Muscle layer of colon (tissue), 2 donors: ENCODE data around the gene APCDD1.

ENCODE experiments used
- H3K27ac ChIP-seq: one replicate; pipeline ENCODE4 v1.7.0; 2013; ENCODE audit warnings: low read depth, mild to moderate bottlenecking, low read length, moderate library complexity
- H3K27me3 ChIP-seq, 2 donors: one replicate each; pipeline ENCODE4 v1.7.0; 2013; ENCODE audit warnings: low read length in 2 of 2, mild to moderate bottlenecking in 2 of 2; ENCODE audit not compliant: insufficient read depth in 2 of 2, control insufficient read depth in 1 of 2
- H3K36me3 ChIP-seq: one replicate; pipeline ENCODE4 v1.7.0; 2013; ENCODE audit warnings: mild to moderate bottlenecking, low read length; ENCODE audit not compliant: insufficient read depth
- H3K4me1 ChIP-seq: one replicate; pipeline ENCODE4 v1.7.0; 2013; ENCODE audit warnings: mild to moderate bottlenecking, low read length; ENCODE audit not compliant: insufficient read depth
- H3K4me3 ChIP-seq, 2 donors: one replicate each; pipeline ENCODE4 v1.7.0; 2013; ENCODE audit warnings: low read length in 2 of 2, low read depth in 1 of 2, mild to moderate bottlenecking in 1 of 2, moderate library complexity in 1 of 2
- H3K9ac ChIP-seq: one replicate; pipeline ENCODE4 v1.7.0; 2013; ENCODE audit warnings: low read length
- H3K9me3 ChIP-seq: one replicate; pipeline ENCODE4 v1.7.0; 2013; ENCODE audit warnings: mild to moderate bottlenecking, low read length
- donor health status: abdominal sarcoma.
- donor health status: Adenocarcinoma of cecum.

APCDD1 gene

GRCh38 chr18:10477863-10478260 lies 23.4 kb downstream of the APCDD1 start:
- no peak overlapping the region for H3K9ac ChIP-seq
- no peaks in the 10 kb centered on the region for H3K9me3 ChIP-seq
- no peaks in the 10 kb centered on the region for H3K36me3 ChIP-seq
- no peak overlapping the region for H3K4me3 ChIP-seq
- H3K27ac ChIP-seq = no peak overlapping the region
- H3K4me1 ChIP-seq = peaks cover 17% of the 10 kb centered on the region
- H3K27me3 ChIP-seq = peaks cover 0 to 5% of the 10 kb centered on the region in 2 donors

GRCh38 chr18:10481831-10482230 lies 27.4 kb downstream of the APCDD1 start:
- Histone ChIP-seq H3K27ac (no peak overlapping the region), H3K9me3 (no peaks in the 10 kb centered on the region), H3K36me3 (no peaks in the 10 kb centered on the region), H3K4me3 (no peak overlapping the region), H3K9ac (no peak overlapping the region), H3K27me3 (peaks cover 0 to 5% of the 10 kb centered on the region in 2 donors), H3K4me1 (peaks cover 6% of the 10 kb centered on the region)

GRCh38 chr18:10482363-10482984 lies 28.0 kb downstream of the APCDD1 start:
- Histone ChIP-seq H3K4me1 (peaks cover 6% of the 10 kb centered on the region), H3K4me3 (no peak overlapping the region), H3K36me3 (no peaks in the 10 kb centered on the region), H3K9ac (no peak overlapping the region), H3K9me3 (no peaks in the 10 kb centered on the region), H3K27me3 (peaks cover 0 to 5% of the 10 kb centered on the region in 2 donors), H3K27ac (no peak overlapping the region)

GRCh38 chr18:10482985-10483949 lies 28.8 kb downstream of the APCDD1 start:
- Histone ChIP-seq H3K36me3 (no peaks in the 10 kb centered on the region), H3K27ac (no peak overlapping the region)

GRCh38 chr18:10485475-10485874 lies 31.0 kb downstream of the APCDD1 start:
- no peak overlapping the region for H3K4me3 ChIP-seq
- no peak overlapping the region for H3K27ac ChIP-seq
- no peaks in the 10 kb centered on the region for H3K27me3 ChIP-seq
- no peak overlapping the region for H3K9ac ChIP-seq
- peaks cover 5% of the 10 kb centered on the region for H3K36me3 ChIP-seq
- peaks cover 18% of the 10 kb centered on the region for H3K4me1 ChIP-seq
- no peaks in the 10 kb centered on the region for H3K9me3 ChIP-seq

More at GRCh38 chr18:10482985-10483949, 28.8 kb downstream of the APCDD1 start:
- Histone ChIP-seq H3K4me3 (no peak overlapping the region), H3K9ac (no peak overlapping the region), H3K4me1 (peaks cover 10% of the 10 kb centered on the region), H3K9me3 (no peaks in the 10 kb centered on the region), H3K27me3 (peaks cover 0 to 1% of the 10 kb centered on the region in 2 donors)

GRCh38 chr18:10486362-10486761 lies 31.9 kb downstream of the APCDD1 start:
- H3K9ac ChIP-seq = no peak overlapping the region
- peaks cover 5% of the 10 kb centered on the region for H3K36me3 ChIP-seq
- H3K27ac ChIP-seq = no peak overlapping the region
- H3K9me3 ChIP-seq = no peaks in the 10 kb centered on the region
- H3K27me3 ChIP-seq = no peaks in the 10 kb centered on the region
- H3K4me3 ChIP-seq = no peak overlapping the region
- peaks cover 18% of the 10 kb centered on the region for H3K4me1 ChIP-seq

GRCh38 chr18:10487154-10487553 lies 32.7 kb downstream of the APCDD1 start:
- Histone ChIP-seq H3K9ac (no peak overlapping the region), H3K4me1 (peaks cover 18% of the 10 kb centered on the region), H3K27me3 (no peaks in the 10 kb centered on the region), H3K9me3 (no peaks in the 10 kb centered on the region), H3K27ac (no peak overlapping the region), H3K36me3 (peaks cover 5% of the 10 kb centered on the region), H3K4me3 (no peak overlapping the region)

- Histone ChIP-seq H3K9ac (no peak overlapping the region), H3K9me3 (no peaks in the 10 kb centered on the region), H3K36me3 (peaks cover 5% of the 10 kb centered on the region)
Measured at GRCh38 chr18:10488017-10488416, 33.6 kb downstream of the APCDD1 start.

GRCh38 chr18:10490401-10491165 lies 36.1 kb downstream of the APCDD1 start:
- H3K36me3 ChIP-seq = peaks cover 5% of the 10 kb centered on the region
- peaks cover 18% of the 10 kb centered on the region for H3K4me1 ChIP-seq
- H3K4me3 ChIP-seq = no peak overlapping the region
- H3K27me3 ChIP-seq = no peaks in the 10 kb centered on the region
- no peak overlapping the region for H3K27ac ChIP-seq
- H3K9me3 ChIP-seq = no peaks in the 10 kb centered on the region
- H3K9ac ChIP-seq = no peak overlapping the region

More at GRCh38 chr18:10488017-10488416, 33.6 kb downstream of the APCDD1 start:
- Histone ChIP-seq H3K27ac (no peak overlapping the region), H3K27me3 (no peaks in the 10 kb centered on the region), H3K4me1 (peaks cover 18% of the 10 kb centered on the region), H3K4me3 (no peak overlapping the region)

GRCh38 chr18:10495936-10496335 lies 41.5 kb downstream of the APCDD1 start:
- Histone ChIP-seq H3K27ac (no peak overlapping the region), H3K9ac (no peak overlapping the region), H3K4me1 (no peaks in the 10 kb centered on the region), H3K36me3 (no peaks in the 10 kb centered on the region), H3K4me3 (no peak overlapping the region), H3K9me3 (no peaks in the 10 kb centered on the region), H3K27me3 (no peaks in the 10 kb centered on the region)

GRCh38 chr18:10497206-10497749 lies 42.8 kb downstream of the APCDD1 start:
- H3K9ac ChIP-seq = no peak overlapping the region
- H3K4me1 ChIP-seq = no peaks in the 10 kb centered on the region
- H3K4me3 ChIP-seq = no peak overlapping the region
- no peak overlapping the region for H3K27ac ChIP-seq
- H3K9me3 ChIP-seq = no peaks in the 10 kb centered on the region
- no peaks in the 10 kb centered on the region for H3K36me3 ChIP-seq
- no peaks in the 10 kb centered on the region for H3K27me3 ChIP-seq
